GM12878 (cell line): ENCODE measurements around the gene CDCA8. TPM values are rescaled to one million over a fixed set of nuclear protein-coding genes. Genes with fewer than 3 reads are reported as not detected.

Experiments used
- ATAC-seq: fragments of 200-7000 bp; cut with Tn5 transposase; 3 replicates; pipeline ENCODE4 v1.9.1; 2020; ENCODE audit warnings: mild to moderate bottlenecking, moderate library complexity
- BruUV-seq: library from RNA; stranded (reverse); fragments of 400-500 nt; replicated peaks from 2 replicates; lab custom pipeline; 2021; lab: Mats Ljungman, UMichigan
- CTCF ChIA-PET: fragments of 300-600 bp; sonication (Branson Sonifier 250); formaldehyde crosslinking; extraction: SDS; loops from one replicate; lab custom pipeline; 2021; ENCODE audit warnings: inconsistent platforms; lab: Yijun Ruan, JAX
- POLR2A ChIA-PET: fragments of 350-600 bp; formaldehyde crosslinking; extraction: SDS; loops from one replicate; lab custom pipeline; 2021; ENCODE audit warnings: inconsistent platforms; lab: Charles Lee
- RAD21 ChIA-PET: fragments of 300-600 bp; sonication (Branson Sonifier 250); formaldehyde crosslinking; loops from one replicate; lab custom pipeline; 2023; ENCODE audit warnings: antibody characterized with exemption; ENCODE audit not compliant: unreplicated experiment; lab: Charles Lee
- SMC1A ChIA-PET: fragments of 300-600 bp; sonication (Branson Sonifier 250); formaldehyde crosslinking; loops from one replicate; lab custom pipeline; 2023; ENCODE audit not compliant: unreplicated experiment, uncharacterized antibody; lab: Charles Lee
- DNase-seq: peaks from one replicate; pipeline ENCODE4 v3.0.0-alpha.2; 2011; ENCODE audit warnings: low read depth, low spot score
- FAIRE-seq: peaks from 3 replicates; lab custom pipeline; 2011; peaks lifted over from hg19 to GRCh38; lab: Jason Lieb, UNC
- H2AFZ ChIP-seq: 2 replicates; pipeline ENCODE4 v1.6.0; 2011; ENCODE audit warnings: low read depth, low read length, control low read depth; ENCODE audit not compliant: control insufficient read depth
- H3K27ac ChIP-seq: 2 replicates; pipeline ENCODE4 v1.5.1; 2011; ENCODE audit warnings: control low read depth; ENCODE audit not compliant: control insufficient read depth, insufficient read depth
- H3K27me3 ChIP-seq, 2 experiments: replicated peaks in 1 of 2; 2 replicates each; pipeline versions ENCODE4 v1.6.0 to v1.6.1; 2011; ENCODE audit warnings: low read length in 1 of 2; ENCODE audit not compliant: control insufficient read depth in 2 of 2, insufficient read depth in 2 of 2
- H3K36me3 ChIP-seq, 2 experiments: 2 replicates each; pipeline ENCODE4 v1.5.1; 2011; ENCODE audit warnings: low read length in 1 of 2; ENCODE audit not compliant: control insufficient read depth in 2 of 2, insufficient read depth in 2 of 2
- H3K4me1 ChIP-seq: 2 replicates; pipeline ENCODE4 v1.6.1; 2011; ENCODE audit warnings: mild to moderate bottlenecking, low read length, moderate library complexity, mixed read lengths; ENCODE audit not compliant: control insufficient read depth, insufficient read depth
- H3K4me2 ChIP-seq: 2 replicates; pipeline ENCODE4 v1.6.0; 2011; ENCODE audit warnings: control low read depth; ENCODE audit not compliant: control insufficient read depth, insufficient read depth
- H3K4me3 ChIP-seq: fragments of 200-600 bp; sonication (generic); 2 replicates; pipeline ENCODE4 v1.5.1; 2016
- H3K79me2 ChIP-seq: 2 replicates; pipeline ENCODE4 v1.6.0; 2011; ENCODE audit warnings: low read length; ENCODE audit not compliant: control insufficient read depth, insufficient read depth
- H3K9ac ChIP-seq: 2 replicates; pipeline ENCODE4 v1.8.0; 2011; ENCODE audit warnings: low read length, control low read depth, mixed read lengths; ENCODE audit not compliant: control insufficient read depth, insufficient read depth
- H3K9me3 ChIP-seq: replicated peaks from 3 replicates; pipeline ENCODE4 v1.5.1; 2011; ENCODE audit warnings: mild to moderate bottlenecking, low read length; ENCODE audit not compliant: control insufficient read depth, insufficient read depth
- H4K20me1 ChIP-seq: 2 replicates; pipeline ENCODE4 v1.6.0; 2011; ENCODE audit not compliant: control insufficient read depth, insufficient read depth
- ATF2 ChIP-seq: IDR thresholded peaks from 2 replicates; pipeline ENCODE4 v1.6.1; 2012; ENCODE audit warnings: low read length, inconsistent platforms
- CEBPB ChIP-seq, 2 experiments: fragments of 150-350 bp in 1 of 2; IDR thresholded peaks; 2 replicates each; pipeline ENCODE4 v1.6.1; 2012 to 2014; ENCODE audit warnings: low read depth in 2 of 2, low read length in 2 of 2, borderline replicate concordance in 1 of 2, inconsistent platforms in 1 of 2
- FOXK2 ChIP-seq: fragments of 450-650 bp; IDR thresholded peaks from 2 replicates; pipeline ENCODE4 v1.6.1; 2017; ENCODE audit warnings: mild to moderate bottlenecking, moderate library complexity
- GATAD2B ChIP-seq: fragments of 450-650 bp; conservative IDR thresholded peaks from 2 replicates; pipeline ENCODE4 v1.6.1; 2017; ENCODE audit warnings: low read depth, mild to moderate bottlenecking, moderate library complexity
- IKZF2 ChIP-seq, 2 experiments: fragments of 450-650 bp; IDR thresholded peaks; 2 replicates each; pipeline ENCODE4 v1.6.1; 2017; ENCODE audit warnings: mild to moderate bottlenecking in 2 of 2, moderate library complexity in 2 of 2
- LARP7 ChIP-seq: fragments of 450-650 bp; IDR thresholded peaks from 2 replicates; pipeline ENCODE4 v1.6.1; 2017; ENCODE audit warnings: mild to moderate bottlenecking
- NR2C2 ChIP-seq: IDR thresholded peaks from 2 replicates; pipeline ENCODE4 v1.6.1; 2011; ENCODE audit warnings: borderline replicate concordance, low read depth; ENCODE audit not compliant: control insufficient read depth, insufficient read length
- PAX5 ChIP-seq: IDR thresholded peaks from 2 replicates; pipeline ENCODE4 v1.6.1; 2011; ENCODE audit warnings: low read depth, low read length, borderline replicate concordance
- POLR2A ChIP-seq: IDR thresholded peaks from 2 replicates; pipeline ENCODE4 v1.6.1; 2011; ENCODE audit warnings: low read depth, mild to moderate bottlenecking, low read length
- RAD21 ChIP-seq: IDR thresholded peaks from 2 replicates; pipeline ENCODE4 v1.6.1; 2011; ENCODE audit warnings: mild to moderate bottlenecking, low read depth, low read length, moderate library complexity; ENCODE audit not compliant: insufficient read depth
- SPI1 ChIP-seq: IDR thresholded peaks from 2 replicates; pipeline ENCODE4 v1.6.1; 2011; ENCODE audit warnings: low read depth, mild to moderate bottlenecking, low read length, moderate library complexity, borderline replicate concordance; ENCODE audit not compliant: insufficient read depth
- STAT1 ChIP-seq: fragments of 450-650 bp; conservative IDR thresholded peaks from 2 replicates; pipeline ENCODE4 v1.6.1; 2014; ENCODE audit warnings: antibody characterized with exemption, mild to moderate bottlenecking
- TCF7 ChIP-seq: IDR thresholded peaks from 2 replicates; pipeline ENCODE4 v1.6.1; 2014; ENCODE audit warnings: antibody characterized with exemption, borderline replicate concordance
- ZBTB11 ChIP-seq: fragments of 450-650 bp; formaldehyde crosslinking; IDR thresholded peaks from 2 replicates; pipeline ENCODE4 v1.5.0; 2022; ENCODE audit warnings: mild to moderate bottlenecking, missing genetic modification characterization
- ZNF622 ChIP-seq: fragments of 450-650 bp; IDR thresholded peaks from 2 replicates; pipeline ENCODE4 v1.6.1; 2017; ENCODE audit warnings: mild to moderate bottlenecking, inconsistent platforms
- WGBS: methylation state at CpG from one replicate; pipeline ENCODE4 v1.1.6; 2016; ENCODE audit warnings: low lambda C conversion rate; ENCODE audit not compliant: insufficient replicate concordance, insufficient coverage; ENCODE audit errors: missing lambda C conversion rate; 5-methylcytosine and 5-hydroxymethylcytosine counted together
- in situ Hi-C: fragments of 300-500 bp; cut with MboI; formaldehyde crosslinking; loops from 9 replicates; pipeline ENCODE4 v1.14.3; 2018; ENCODE audit warnings: mixed read lengths
- intact Hi-C: fragments of 100-400 bp; cut with micrococcal nuclease; formaldehyde crosslinking; loops from one replicate; pipeline ENCODE4 v1.14.2; 2022; ENCODE audit not compliant: unreplicated experiment
- polyA plus RNA-seq, 11 experiments: library from polyadenylated mRNA; depleted of rRNA in 4 of 11; unstranded in 6 of 11; stranded (reverse) in 5 of 11; fragments of >200 nt; fragmentation: Nextera tagmentation in 4 of 11; fragmentation: Illumina TruSeq in 1 of 11; extraction: Ambion mirVana in 4 of 11; extraction: Trizol in 1 of 11; gene quantifications; 1 replicate in 1 of 11; 2 replicates in 10 of 11; pipeline versions ENCODE4 v1.2.1 to v1.2.3, GENCODE V29; 2011 to 2016; ENCODE audit warnings: inconsistent platforms in 2 of 11, missing spikeins in 2 of 11, low read depth in 1 of 11
- total RNA-seq, 4 experiments: library from RNA; depleted of rRNA in 3 of 4; stranded (reverse); fragments of >200 nt in 3 of 4; fragmentation: Illumina TruSeq in 1 of 4; extraction: Trizol in 1 of 4; gene quantifications; 2 replicates each; pipeline versions ENCODE4 v1.2.1 to v1.2.3, GENCODE V29; 2013 to 2021
- TF ChIP-seq, protein P1 (sequence below): IDR thresholded peaks from 2 replicates; pipeline ENCODE4 v1.6.1; 2012; ENCODE audit warnings: improper control_type of control experiment, low read depth, low read length; ENCODE audit not compliant: insufficient replicate concordance

Gene CDCA8
- total and polyA plus RNA-seq, 10 of the 15 experiments (the other 5 are each of a cell fraction or from before 2014, with no cell fraction given): 21.3 to 98.1 (median 61.4) TPM

- H3K4me3 ChIP-seq: no peak overlapping the region
- no peak overlapping the region for H3K9ac ChIP-seq
- H3K4me2 ChIP-seq: no peak overlapping the region
- H2AFZ ChIP-seq: no peak overlapping the region
- H3K79me2 ChIP-seq: no peaks in the 10 kb centered on the region
- no peaks in the 10 kb centered on the region; the same call in 2 of the 3 replicates for H3K9me3 ChIP-seq
- no TSS peak for BruUV-seq
- H3K4me1 ChIP-seq: no peaks in the 10 kb centered on the region
- intact Hi-C loops: no loop called here
- no peaks in the 10 kb centered on the region for H3K36me3 ChIP-seq
- ATAC-seq (no peak), DNase-seq (no peak), FAIRE-seq (no peak)
- in situ Hi-C loops: no loop called here
- WGBS: 80% methylated on average over 9 of the region's 9 CpGs
- ChIA-PET RAD21 (no interaction called here), SMC1A (no interaction called here), CTCF (interaction anchor here (1.3 kb wide), 1 partner anchor 14 kb away, joined by 3 read pairs; no protein-coding TSS in a partner anchor), POLR2A (no interaction called here)
- H4K20me1 ChIP-seq: no peaks in the 10 kb centered on the region
- H3K27me3 ChIP-seq: no peaks in the 10 kb centered on the region; a peak in 1 of 4 replicates
- H3K27ac ChIP-seq: no peak overlapping the region
- TF ChIP-seq, protein P1, sequence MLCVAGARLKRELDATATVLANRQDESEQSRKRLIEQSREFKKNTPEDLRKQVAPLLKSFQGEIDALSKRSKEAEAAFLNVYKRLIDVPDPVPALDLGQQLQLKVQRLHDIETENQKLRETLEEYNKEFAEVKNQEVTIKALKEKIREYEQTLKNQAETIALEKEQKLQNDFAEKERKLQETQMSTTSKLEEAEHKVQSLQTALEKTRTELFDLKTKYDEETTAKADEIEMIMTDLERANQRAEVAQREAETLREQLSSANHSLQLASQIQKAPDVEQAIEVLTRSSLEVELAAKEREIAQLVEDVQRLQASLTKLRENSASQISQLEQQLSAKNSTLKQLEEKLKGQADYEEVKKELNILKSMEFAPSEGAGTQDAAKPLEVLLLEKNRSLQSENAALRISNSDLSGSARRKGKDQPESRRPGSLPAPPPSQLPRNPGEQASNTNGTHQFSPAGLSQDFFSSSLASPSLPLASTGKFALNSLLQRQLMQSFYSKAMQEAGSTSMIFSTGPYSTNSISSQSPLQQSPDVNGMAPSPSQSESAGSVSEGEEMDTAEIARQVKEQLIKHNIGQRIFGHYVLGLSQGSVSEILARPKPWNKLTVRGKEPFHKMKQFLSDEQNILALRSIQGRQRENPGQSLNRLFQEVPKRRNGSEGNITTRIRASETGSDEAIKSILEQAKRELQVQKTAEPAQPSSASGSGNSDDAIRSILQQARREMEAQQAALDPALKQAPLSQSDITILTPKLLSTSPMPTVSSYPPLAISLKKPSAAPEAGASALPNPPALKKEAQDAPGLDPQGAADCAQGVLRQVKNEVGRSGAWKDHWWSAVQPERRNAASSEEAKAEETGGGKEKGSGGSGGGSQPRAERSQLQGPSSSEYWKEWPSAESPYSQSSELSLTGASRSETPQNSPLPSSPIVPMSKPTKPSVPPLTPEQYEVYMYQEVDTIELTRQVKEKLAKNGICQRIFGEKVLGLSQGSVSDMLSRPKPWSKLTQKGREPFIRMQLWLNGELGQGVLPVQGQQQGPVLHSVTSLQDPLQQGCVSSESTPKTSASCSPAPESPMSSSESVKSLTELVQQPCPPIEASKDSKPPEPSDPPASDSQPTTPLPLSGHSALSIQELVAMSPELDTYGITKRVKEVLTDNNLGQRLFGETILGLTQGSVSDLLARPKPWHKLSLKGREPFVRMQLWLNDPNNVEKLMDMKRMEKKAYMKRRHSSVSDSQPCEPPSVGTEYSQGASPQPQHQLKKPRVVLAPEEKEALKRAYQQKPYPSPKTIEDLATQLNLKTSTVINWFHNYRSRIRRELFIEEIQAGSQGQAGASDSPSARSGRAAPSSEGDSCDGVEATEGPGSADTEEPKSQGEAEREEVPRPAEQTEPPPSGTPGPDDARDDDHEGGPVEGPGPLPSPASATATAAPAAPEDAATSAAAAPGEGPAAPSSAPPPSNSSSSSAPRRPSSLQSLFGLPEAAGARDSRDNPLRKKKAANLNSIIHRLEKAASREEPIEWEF: no peak
- TF ChIP-seq ATF2 (no peak), POLR2A (no peak), NR2C2 (no peak), STAT1 (no peak), TCF7 (no peak), GATAD2B (no peak), ZBTB11 (CRISPR knock-in tag) (no peak), CEBPB (IDR thresholded peaks at IDR 0.05; ENCODE audit: borderline replicate concordance in 1 of 2, low read depth in 2 of 2, low read length in 2 of 2) (no peak), FOXK2 (no peak), RAD21 (no peak), IKZF2 (IDR thresholded peaks at IDR 0.05) (no peak), PAX5 (no peak), ZNF622 (no peak), SPI1 (no peak), LARP7 (no peak)
These were observed 48.8 kb downstream of the CDCA8 start for GRCh38 chr1:37741130-37741529.
